HepG2 (cell line): ENCODE measurements around the gene IQCE. TPM values are rescaled to one million over a fixed set of nuclear protein-coding genes. Genes with fewer than 3 reads are reported as not detected.

ENCODE experiments used
- ATAC-seq: fragments of 200-7000 bp; cut with Tn5 transposase; 3 replicates; pipeline ENCODE4 v1.9.1; 2020; ENCODE audit warnings: mild to moderate bottlenecking, moderate library complexity
- BruUV-seq: library from RNA; stranded (reverse); fragments of 400-500 nt; replicated peaks from 2 replicates; lab custom pipeline; 2021; lab: Mats Ljungman, UMichigan
- CTCF ChIA-PET: fragments of 300-600 bp; formaldehyde crosslinking; extraction: SDS; loops from one replicate; lab custom pipeline; 2021; ENCODE audit warnings: low total read pairs, inconsistent platforms, low intra/inter-chr PET ratio; lab: Yijun Ruan, JAX
- POLR2A ChIA-PET: fragments of 350-600 bp; sonication (Branson Sonifier 250); formaldehyde crosslinking; loops from one replicate; lab custom pipeline; 2020; ENCODE audit warnings: antibody characterized with exemption, inconsistent platforms; lab: Yijun Ruan, JAX
- DNase-seq: peaks from one replicate; pipeline ENCODE4 v3.0.0-alpha.2; 2015; ENCODE audit warnings: low spot score
- FAIRE-seq: peaks from 3 replicates; lab custom pipeline; 2011; peaks lifted over from hg19 to GRCh38; lab: Jason Lieb, UNC
- H2AFZ ChIP-seq: one replicate; pipeline ENCODE4 v1.6.1; 2011; ENCODE audit warnings: low read length, inconsistent platforms
- H3K27ac ChIP-seq: fragments of 300-600 bp; 3 replicates; pipeline ENCODE4 v1.8.0; 2011; ENCODE audit warnings: mixed run types, mild to moderate bottlenecking, mixed read lengths, low read length, inconsistent platforms; ENCODE audit not compliant: insufficient read depth; ENCODE audit errors: extremely low read length
- H3K27me3 ChIP-seq, 2 experiments: fragments of 200-600 bp in 1 of 2; 2 replicates in 1 of 2; 3 replicates in 1 of 2; pipeline versions ENCODE4 v1.6.0 to v1.8.0; 2011; ENCODE audit warnings: low read length in 2 of 2, mild to moderate bottlenecking in 2 of 2, moderate library complexity in 2 of 2, inconsistent platforms in 1 of 2; ENCODE audit not compliant: insufficient read depth in 2 of 2, control insufficient read depth in 1 of 2
- H3K36me3 ChIP-seq, 2 experiments: fragments of 200-600 bp in 1 of 2; replicated peaks in 1 of 2; 2 replicates in 1 of 2; 3 replicates in 1 of 2; pipeline versions ENCODE4 v1.5.1 to v1.8.0; 2011; ENCODE audit warnings: low read length in 2 of 2, inconsistent platforms in 1 of 2; ENCODE audit not compliant: insufficient read depth in 2 of 2, control insufficient read depth in 1 of 2
- H3K4me1 ChIP-seq: 2 replicates; pipeline ENCODE4 v1.5.1; 2012; ENCODE audit warnings: low read length, inconsistent platforms; ENCODE audit not compliant: insufficient read depth
- H3K4me2 ChIP-seq: 2 replicates; pipeline ENCODE4 v1.6.0; 2011; ENCODE audit warnings: low read depth, low read length, inconsistent platforms
- H3K4me3 ChIP-seq, 3 experiments: fragments of 200-600 bp in 1 of 3; sonication (generic), shearing (Covaris generic) in 1 of 3; replicated peaks in 1 of 3; 2 replicates each; pipeline ENCODE4 v1.5.1; 2011 to 2016; ENCODE audit warnings: low read length in 3 of 3, inconsistent platforms in 2 of 3, low read depth in 2 of 3, mild to moderate bottlenecking in 2 of 3, control low read depth in 1 of 3, mixed read lengths in 1 of 3; ENCODE audit not compliant: insufficient read depth in 1 of 3
- H3K79me2 ChIP-seq: one replicate; pipeline ENCODE4 v1.6.1; 2011; ENCODE audit warnings: low read length, inconsistent platforms; ENCODE audit not compliant: insufficient read depth
- H3K9ac ChIP-seq: 2 replicates; pipeline ENCODE4 v1.6.0; 2011; ENCODE audit warnings: mild to moderate bottlenecking, low read depth, low read length, inconsistent platforms; ENCODE audit not compliant: insufficient read depth
- H3K9me3 ChIP-seq: 2 replicates; pipeline ENCODE4 v1.5.1; 2012; ENCODE audit warnings: mild to moderate bottlenecking, low read length
- H4K20me1 ChIP-seq: 2 replicates; pipeline ENCODE4 v1.6.0; 2011; ENCODE audit warnings: inconsistent platforms, mild to moderate bottlenecking, low read length, moderate library complexity; ENCODE audit not compliant: insufficient read depth
- CHCHD3 ChIP-seq: sonication (generic); formaldehyde crosslinking; IDR thresholded peaks from 2 replicates; pipeline ENCODE4 v1.8.0; 2022; ENCODE audit warnings: mild to moderate bottlenecking, missing genetic modification reagents, moderate library complexity
- GABPA ChIP-seq, 2 experiments: IDR thresholded peaks; 2 replicates each; pipeline ENCODE4 v1.6.1; 2011 to 2016; ENCODE audit warnings: low read depth in 2 of 2, low read length in 1 of 2, missing biosample characterization in 1 of 2, missing genetic modification characterization in 1 of 2
- HMGXB4 ChIP-seq, 2 experiments: sonication (generic) in 1 of 2; formaldehyde crosslinking in 1 of 2; IDR thresholded peaks; 2 replicates each; pipeline versions ENCODE4 v1.4.0 to v1.6.1; 2018 to 2020; ENCODE audit warnings: missing genetic modification reagents in 2 of 2, borderline replicate concordance in 1 of 2, low read depth in 1 of 2, mild to moderate bottlenecking in 1 of 2, missing biosample characterization in 1 of 2
- IKZF5 ChIP-seq: IDR thresholded peaks from 2 replicates; pipeline ENCODE4 v1.6.1; 2018; ENCODE audit warnings: missing genetic modification reagents, mild to moderate bottlenecking, missing compliant biosample characterization
- JARID2 ChIP-seq: sonication (generic); formaldehyde crosslinking; IDR thresholded peaks from 2 replicates; pipeline ENCODE4 v1.8.1; 2023; ENCODE audit warnings: missing genetic modification reagents, inconsistent platforms; ENCODE audit not compliant: insufficient replicate concordance
- JDP2 ChIP-seq: sonication (generic); formaldehyde crosslinking; IDR thresholded peaks from 2 replicates; pipeline ENCODE4 v1.8.1; 2022; ENCODE audit warnings: missing genetic modification reagents, borderline replicate concordance
- MTA1 ChIP-seq: sonication (generic); formaldehyde crosslinking; IDR thresholded peaks from 2 replicates; pipeline ENCODE4 v1.4.0; 2020; ENCODE audit warnings: missing genetic modification reagents, mild to moderate bottlenecking, borderline replicate concordance
- NCOA2 ChIP-seq: sonication (generic); formaldehyde crosslinking; IDR thresholded peaks from 2 replicates; pipeline ENCODE4 v1.8.0; 2022; ENCODE audit warnings: inconsistent platforms
- NFIB ChIP-seq: sonication (generic); formaldehyde crosslinking; IDR thresholded peaks from 2 replicates; pipeline ENCODE4 v1.9.0; 2021; ENCODE audit warnings: missing genetic modification reagents, mild to moderate bottlenecking, borderline replicate concordance
- NR2F6 ChIP-seq, 2 experiments: IDR thresholded peaks; 2 replicates each; pipeline ENCODE4 v1.6.1; 2016; ENCODE audit warnings: antibody characterized with exemption in 1 of 2, mild to moderate bottlenecking in 1 of 2
- NRL ChIP-seq: sonication (generic); formaldehyde crosslinking; IDR thresholded peaks from 2 replicates; pipeline ENCODE4 v1.5.0; 2020; ENCODE audit warnings: missing genetic modification reagents, mild to moderate bottlenecking, moderate library complexity, borderline replicate concordance
- PPARG ChIP-seq: conservative IDR thresholded peaks from 2 replicates; pipeline ENCODE4 v1.6.1; 2016; ENCODE audit warnings: missing biosample characterization, missing genetic modification reagents
- RORA ChIP-seq: sonication (generic); formaldehyde crosslinking; IDR thresholded peaks from 2 replicates; pipeline ENCODE4 v1.5.0; 2020; ENCODE audit warnings: mild to moderate bottlenecking, missing genetic modification reagents, moderate library complexity
- SRSF9 ChIP-seq: fragments of 200-400 bp; formaldehyde crosslinking; IDR thresholded peaks from 2 replicates; pipeline ENCODE4 v1.6.1; 2018; ENCODE audit warnings: borderline replicate concordance, mild to moderate bottlenecking, low read depth, low read length; ENCODE audit not compliant: insufficient read depth, poor library complexity, severe bottlenecking
- YY1 ChIP-seq: IDR thresholded peaks from 2 replicates; pipeline ENCODE4 v1.6.1; 2011; ENCODE audit warnings: low read length, low read depth, moderate library complexity, mild to moderate bottlenecking; ENCODE audit not compliant: insufficient read depth, insufficient replicate concordance
- ZNF333 ChIP-seq: sonication (generic); formaldehyde crosslinking; IDR thresholded peaks from 2 replicates; pipeline ENCODE4 v1.4.0; 2020; ENCODE audit warnings: mild to moderate bottlenecking, missing genetic modification reagents, borderline replicate concordance
- ZNF503 ChIP-seq: sonication (generic); formaldehyde crosslinking; IDR thresholded peaks from 2 replicates; pipeline ENCODE4 v1.4.0; 2020; ENCODE audit warnings: missing genetic modification reagents
- WGBS: methylation state at CpG from one replicate; pipeline ENCODE4 v1.1.6; 2017; ENCODE audit warnings: low lambda C conversion rate; 5-methylcytosine and 5-hydroxymethylcytosine counted together
- in situ Hi-C: cut with HindIII; loops from 2 replicates; pipeline ENCODE4 v1.10.0; 2017; ENCODE audit warnings: low pct_unique_long_range_greater_than_20kb; ENCODE audit not compliant: extremely low pct_ligation_motif_present
- intact Hi-C: fragments of 100-400 bp; cut with micrococcal nuclease; formaldehyde crosslinking; loops from one replicate; pipeline ENCODE4 v1.10.0; 2022; ENCODE audit not compliant: unreplicated experiment
- polyA plus RNA-seq, 8 experiments: library from polyadenylated mRNA; depleted of rRNA in 3 of 8; stranded (reverse) in 7 of 8; unstranded in 1 of 8; fragments of >200 nt; fragmentation: Illumina TruSeq in 4 of 8; extraction: Trizol in 4 of 8; gene quantifications; 2 replicates each; pipeline versions ENCODE4 v1.2.1 to v1.2.3, GENCODE V29; 2011 to 2016; ENCODE audit warnings: low read depth in 4 of 8, missing spikeins in 1 of 8, mixed read lengths in 1 of 8; ENCODE audit not compliant: insufficient read depth in 1 of 8
- total RNA-seq, 5 experiments: library from RNA; depleted of rRNA; stranded (reverse); fragments of >200 nt; fragmentation: Illumina TruSeq; extraction: Trizol; gene quantifications; 2 replicates each; pipeline ENCODE4 v1.2.3, GENCODE V29; 2016; ENCODE audit warnings: low read depth in 1 of 5

The IQCE gene
- total and polyA plus RNA-seq, 2 of the 13 experiments (the other 11 are each of a cell fraction or from before 2014, with no cell fraction given): 1.5 to 2.5 TPM

GRCh38 chr7:2663121-2663886, 104.5 kb downstream of the IQCE start:
- 60% methylated on average over 17 of the region's 30 CpGs for WGBS
- TF ChIP-seq GABPA (IDR thresholded peaks at IDR 0.05; ENCODE audit: low read depth, low read length) (no peak), GABPA (CRISPR knock-in tag; IDR thresholded peaks at IDR 0.05; ENCODE audit: low read depth) (peak; percentile 86), HMGXB4 (CRISPR knock-in tag; IDR thresholded peaks at IDR 0.05; ENCODE audit: borderline replicate concordance in 1 of 2, low read depth in 1 of 2) (peak in 1 of 2 experiments; percentile 86; a peak in 2 of 4 replicates), YY1 (no peak), ZNF503 (CRISPR knock-in tag) (peak; percentile 85), NFIB (CRISPR knock-in tag) (no peak), NR2F6 (IDR thresholded peaks at IDR 0.05) (peak; percentile 95), NR2F6 (CRISPR knock-in tag; IDR thresholded peaks at IDR 0.05) (peak; percentile 100), PPARG (CRISPR knock-in tag) (peak; percentile 81), NCOA2 (CRISPR knock-in tag) (peak; percentile 84), JDP2 (CRISPR knock-in tag) (no peak; the same call in 1 of the 2 replicates), RORA (CRISPR knock-in tag) (no peak), CHCHD3 (CRISPR knock-in tag) (no peak), SRSF9 (no peak), NRL (peak; percentile 96), JARID2 (peak; percentile 73), ZNF333 (CRISPR knock-in tag) (no peak), MTA1 (peak; percentile 94; the same call in 1 of the 2 replicates), IKZF5 (CRISPR knock-in tag) (peak; percentile 91)

More at GRCh38 chr7:2663121-2663886, 104.5 kb downstream of the IQCE start:
- H3K4me1 ChIP-seq: peaks cover 46% of the 10 kb centered on the region
- ChIA-PET CTCF (interaction anchor here (1.1 to 1.7 kb wide), 2 partner anchors 12 to 95 kb away, joined by 3 read pairs; no protein-coding TSS in a partner anchor), POLR2A (interaction anchor here (0.9 to 1.2 kb wide), 4 partner anchors 32 to 54 kb away, joined by 3 to 4 read pairs (median 3); partner anchors contain the start of gene TTYH3)
- no peak overlapping the region for H3K4me2 ChIP-seq
- peaks cover 3 to 13% of the 10 kb centered on the region in 2 experiments; a peak in 3 of 5 replicates for H3K27me3 ChIP-seq
- FAIRE-seq (no peak), ATAC-seq (peak; percentile 63), DNase-seq (peak; percentile 64)
- no peak overlapping the region for H3K9ac ChIP-seq
- in situ Hi-C loops: no loop called here
- no peak overlapping the region for H3K4me3 ChIP-seq
- intact Hi-C loops: no loop called here
- H3K9me3 ChIP-seq: no peaks in the 10 kb centered on the region
- H4K20me1 ChIP-seq: peaks cover 1% of the 10 kb centered on the region; the same call in 1 of the 2 replicates
- no TSS peak for BruUV-seq
- H3K79me2 ChIP-seq: no peaks in the 10 kb centered on the region
- no peak overlapping the region for H2AFZ ChIP-seq
- H3K36me3 ChIP-seq: peaks cover 5 to 9% of the 10 kb centered on the region in 2 experiments; a peak in 4 of 5 replicates
- H3K27ac ChIP-seq: peak overlapping the region; percentile 54
